ENCODE data around the gene MICA. TPM values are rescaled to one million over a fixed set of nuclear protein-coding genes. Genes with fewer than 3 reads are reported as not detected.

Gene MICA
- total RNA-seq (2014; rRNA removed; shearing (Covaris generic)): 9.9 and 12.0 TPM in 2 replicates

DNA sequence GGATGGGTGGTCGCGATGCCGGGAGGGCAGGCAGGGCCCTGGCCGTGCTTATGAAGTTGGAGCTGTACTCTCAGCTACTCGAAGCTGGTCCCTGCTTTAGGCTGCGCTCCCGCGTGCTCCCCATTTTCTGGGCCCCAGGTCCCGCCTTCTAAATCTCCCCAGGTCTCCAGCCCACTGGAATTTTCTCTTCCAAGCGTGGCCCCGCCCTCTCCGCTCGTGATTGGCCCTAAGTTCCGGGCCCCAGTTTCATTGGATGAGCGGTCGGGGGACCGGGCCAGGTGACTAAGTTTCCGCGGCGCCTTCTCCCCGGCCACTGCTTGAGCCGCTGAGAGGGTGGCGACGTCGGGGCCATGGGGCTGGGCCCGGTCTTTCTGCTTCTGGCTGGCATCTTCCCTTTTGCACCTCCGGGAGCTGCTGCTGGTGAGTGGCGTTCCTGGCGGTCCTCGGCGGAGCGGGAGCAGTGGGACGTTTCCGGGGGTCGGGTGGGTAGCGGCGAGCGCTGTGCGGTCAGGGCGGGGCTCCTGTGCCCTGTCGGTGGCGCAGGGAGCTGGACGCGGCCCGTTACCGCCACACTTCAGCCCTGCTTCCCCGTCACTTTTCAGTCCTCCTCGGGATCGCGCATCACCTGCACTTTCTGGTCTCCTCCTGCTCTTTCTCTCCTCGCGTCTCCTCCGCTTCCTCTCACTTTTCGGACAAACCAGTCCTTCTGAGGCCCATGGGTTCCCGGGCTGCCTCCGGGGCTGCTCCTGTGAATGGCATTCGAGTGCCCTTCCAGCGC lies at the start of gene MICA:
Gene MICA (plus strand): TSS at position 313 of the 778 bp plus-strand sequence. CDS start 38 bp downstream, at position 351.

DNA sequence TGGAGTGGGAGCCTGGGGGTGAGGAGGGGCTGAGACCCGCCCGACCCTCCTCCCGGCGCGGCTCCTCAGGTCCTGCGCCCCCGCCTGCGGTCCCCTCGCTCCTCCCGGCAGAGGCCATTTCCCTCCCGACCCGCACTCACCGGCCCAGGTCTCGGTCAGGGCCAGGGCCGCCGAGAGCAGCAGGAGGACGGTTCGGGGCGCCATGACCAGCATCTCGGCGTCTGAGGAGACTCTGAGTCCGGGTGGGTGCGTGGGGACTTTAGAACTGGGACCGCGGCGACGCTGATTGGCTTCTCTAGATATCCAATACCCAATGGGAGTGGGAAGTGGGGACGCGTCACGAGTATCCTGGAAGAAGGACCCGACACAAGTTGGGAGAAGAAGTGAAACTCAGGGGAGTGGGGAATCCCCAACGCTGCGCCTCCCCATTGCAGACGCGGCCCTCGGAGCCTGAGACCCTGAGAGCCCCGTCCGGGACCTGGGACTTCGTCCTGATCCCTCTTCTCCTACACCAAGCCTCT lies 46.4 kb upstream of the MICA start, which contains the start of gene HLA-B:
Gene HLA-B (minus strand): TSS at position 234 of the 521 bp plus-strand sequence. CDS start 21 bp downstream, at position 213.

Small RNAs within 50 kb of the gene (small RNA-seq; reads per million reads assigned to genes)
- not detected for gene HLA-S
- not detected for gene MIR6891
- gene RF00019: not detected
- not detected for gene RNU6-283P

Other genes starting within 250 kb of the MICA start
- gene CCHCR1, start 245.8 kb upstream of the MICA start, total RNA-seq (2014; rRNA removed; shearing (Covaris generic)): 16.3 and 19.2 TPM in 2 replicates
- 32.8 and 38.1 TPM in 2 replicates for gene TCF19, start 245.0 kb upstream of the MICA start, total RNA-seq (2014; rRNA removed; shearing (Covaris generic))
- 0.21 TPM in 1 of 2 replicates, not detected in the other for gene POU5F1, start 232.9 kb upstream of the MICA start, total RNA-seq (2014; rRNA removed; shearing (Covaris generic))
- 169 and 216 TPM in 2 replicates for gene HLA-C, start 131.5 kb upstream of the MICA start, total RNA-seq (2014; rRNA removed; shearing (Covaris generic))
- gene HLA-B, start 46.4 kb upstream of the MICA start, total RNA-seq (2014; rRNA removed; shearing (Covaris generic)): 167 and 231 TPM in 2 replicates
- 6.1 and 7.0 TPM in 2 replicates for gene MICB, start 94.5 kb downstream of the MICA start, total RNA-seq (2014; rRNA removed; shearing (Covaris generic))
- gene MCCD1, start 125.4 kb downstream of the MICA start, total RNA-seq (2014; rRNA removed; shearing (Covaris generic)): not detected in 2 replicates
- gene DDX39B, start 138.4 kb downstream of the MICA start, total RNA-seq (2014; rRNA removed; shearing (Covaris generic)): 495 and 540 TPM in 2 replicates
- 0.26 and 1.9 TPM in 2 replicates for gene ATP6V1G2, start 143.0 kb downstream of the MICA start, total RNA-seq (2014; rRNA removed; shearing (Covaris generic))
- gene NFKBIL1, start 144.0 kb downstream of the MICA start, total RNA-seq (2014; rRNA removed; shearing (Covaris generic)): 32.6 and 37.2 TPM in 2 replicates
- not detected in 2 replicates for gene LTA, start 168.7 kb downstream of the MICA start, total RNA-seq (2014; rRNA removed; shearing (Covaris generic))
- gene TNF, start 172.0 kb downstream of the MICA start, total RNA-seq (2014; rRNA removed; shearing (Covaris generic)): 0.19 TPM in 1 of 2 replicates, not detected in the other
- gene LTB, start 178.8 kb downstream of the MICA start, total RNA-seq (2014; rRNA removed; shearing (Covaris generic)): not detected in 2 replicates
- not detected in 2 replicates for gene LST1, start 182.7 kb downstream of the MICA start, total RNA-seq (2014; rRNA removed; shearing (Covaris generic))
- not detected in 2 replicates for gene NCR3, start 189.4 kb downstream of the MICA start, total RNA-seq (2014; rRNA removed; shearing (Covaris generic))
- not detected in 2 replicates for gene AIF1, start 211.6 kb downstream of the MICA start, total RNA-seq (2014; rRNA removed; shearing (Covaris generic))
- gene PRRC2A, start 217.1 kb downstream of the MICA start, total RNA-seq (2014; rRNA removed; shearing (Covaris generic)): 90.3 and 94.7 TPM in 2 replicates
- 209 and 229 TPM in 2 replicates for gene BAG6, start 249.1 kb downstream of the MICA start, total RNA-seq (2014; rRNA removed; shearing (Covaris generic))